Activated CD4-positive, CD25-positive, alpha-beta regulatory T cell treated with anti-CD3 and anti-CD28 coated beads, Interleukin-2, amount 50 U/mL, for 72 hours (primary cell): Measurements from ENCODE around the gene PAIP2B.
A peak's percentile ranks its signal among the peaks of the same experiment; 100 is the strongest.
"Not testable (repeated sequence)": the region's sequence is repeated elsewhere in the genome, so short reads cannot be mapped to it uniquely, and the experiment has no call there.

Source experiments
- DNase-seq: peaks from one replicate; pipeline ENCODE4 v3.0.0; 2021

Gene PAIP2B

DNA sequence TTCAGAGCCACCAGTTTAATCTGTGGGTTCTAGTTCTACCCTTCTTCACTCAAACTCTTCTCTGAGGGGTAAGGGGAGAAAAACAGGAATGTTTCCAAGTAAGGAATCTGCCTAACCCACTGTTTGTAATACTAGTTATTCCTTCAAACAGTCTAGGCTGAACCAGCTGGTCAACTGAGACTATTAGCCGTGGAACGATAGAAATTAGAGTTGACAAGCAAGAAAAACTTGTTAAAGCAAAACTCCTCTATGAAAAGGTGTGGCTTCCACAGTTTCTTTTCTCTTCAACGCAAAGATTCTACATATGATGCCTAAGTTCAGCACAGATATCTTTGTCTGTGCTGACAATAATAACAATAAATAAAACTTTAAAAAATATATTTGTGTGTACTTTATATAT, 11.5 kb downstream of the PAIP2B start:
- DNase-seq = no peak

DNA sequence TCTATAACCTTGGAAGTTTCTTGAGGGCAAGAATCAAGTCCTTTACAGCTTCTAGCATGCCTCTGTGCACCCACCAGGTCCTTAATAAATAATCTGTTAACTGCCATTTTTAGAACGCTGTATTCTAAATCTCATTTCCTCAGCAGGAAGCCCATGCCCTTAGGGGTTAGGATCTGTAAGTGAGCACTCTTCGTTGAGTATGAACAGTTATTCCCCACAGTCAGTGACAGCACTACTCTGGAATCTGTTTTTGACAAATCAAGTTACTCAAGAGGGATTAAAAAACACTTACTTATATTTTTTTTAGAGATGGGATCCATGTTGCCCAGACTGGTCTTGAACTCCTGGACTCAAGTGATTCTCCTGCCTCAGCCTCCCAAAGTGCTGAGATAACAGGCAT, 14.6 kb downstream of the PAIP2B start:
- DNase-seq = no peak

DNA sequence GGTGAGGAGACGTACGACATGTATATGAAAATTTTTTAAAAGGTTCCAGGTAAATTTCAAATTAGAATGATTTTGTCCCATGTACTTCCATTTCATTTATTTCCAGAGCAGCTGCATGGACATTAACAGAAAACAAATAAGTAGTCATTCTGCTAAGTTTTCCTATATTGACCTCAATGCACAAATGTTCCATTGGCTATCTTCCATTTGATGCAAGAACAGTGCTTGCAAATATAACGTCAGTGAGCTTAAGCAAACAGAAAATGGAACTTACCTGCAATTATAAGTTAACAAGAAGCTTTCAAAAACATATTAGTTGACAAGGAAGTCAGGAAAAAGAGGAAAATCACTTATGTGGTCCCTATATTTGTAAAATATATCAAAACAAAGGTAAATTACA, 16.6 kb downstream of the PAIP2B start:
- DNase-seq = no peak

DNA sequence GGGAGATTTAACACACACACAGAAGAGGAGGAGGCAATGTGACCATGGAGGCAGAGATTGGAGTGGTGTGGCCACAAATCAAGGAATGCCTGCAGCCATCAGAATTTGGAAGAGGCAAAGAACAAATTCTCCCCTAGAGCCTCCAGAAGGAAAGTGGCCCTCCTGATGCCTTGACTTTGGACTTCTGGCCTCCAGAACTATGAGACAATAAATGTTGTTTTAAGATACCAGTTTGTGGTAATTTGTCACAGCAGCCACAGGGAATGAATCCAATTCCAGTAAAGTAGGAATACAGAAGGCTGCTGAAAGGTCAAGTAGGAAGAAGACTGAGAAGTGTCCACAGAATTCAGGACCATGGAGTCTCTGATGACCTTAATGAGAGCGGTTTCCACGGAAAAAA, 18.1 kb downstream of the PAIP2B start:
- no peak for DNase-seq

DNA sequence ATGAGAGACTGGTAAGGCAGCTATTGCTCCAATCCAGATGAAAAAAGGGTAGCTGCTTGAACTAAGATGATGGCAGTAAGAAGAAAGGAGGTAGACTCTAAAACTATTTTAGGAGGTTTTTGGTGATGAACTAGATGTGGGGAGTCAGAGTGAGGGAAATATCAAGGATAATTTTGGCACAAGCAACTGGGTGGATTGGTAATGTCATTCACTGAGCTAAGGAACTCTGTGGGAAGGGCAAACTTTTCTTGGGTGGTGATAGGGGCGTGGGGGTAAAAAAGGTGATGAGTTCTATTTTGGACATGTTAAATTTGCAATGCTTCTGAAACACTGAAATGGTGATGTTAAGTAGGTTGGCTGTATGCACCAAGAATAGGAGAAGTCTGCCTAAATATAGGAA, 19.3 kb downstream of the PAIP2B start:
- DNase-seq = no peak

DNA sequence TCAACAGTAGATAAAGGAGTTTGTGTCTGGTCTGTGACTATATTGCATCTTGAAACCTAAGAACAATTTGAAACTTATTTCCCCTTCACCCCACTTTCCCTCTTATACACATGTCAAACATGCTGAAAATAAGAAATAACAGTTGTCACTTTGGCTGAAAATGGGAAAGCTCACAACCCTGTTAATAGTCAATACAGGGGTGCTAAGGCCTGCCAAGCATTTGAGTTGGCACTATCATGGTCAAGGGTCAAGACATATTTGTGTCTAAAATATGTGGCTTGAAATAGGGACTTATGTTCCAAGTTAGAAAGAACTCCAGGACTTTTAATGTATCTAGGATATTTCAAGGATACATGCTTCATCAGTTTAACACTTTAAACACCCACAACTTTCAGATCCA, 20.6 kb downstream of the PAIP2B start:
- no peak for DNase-seq

DNA sequence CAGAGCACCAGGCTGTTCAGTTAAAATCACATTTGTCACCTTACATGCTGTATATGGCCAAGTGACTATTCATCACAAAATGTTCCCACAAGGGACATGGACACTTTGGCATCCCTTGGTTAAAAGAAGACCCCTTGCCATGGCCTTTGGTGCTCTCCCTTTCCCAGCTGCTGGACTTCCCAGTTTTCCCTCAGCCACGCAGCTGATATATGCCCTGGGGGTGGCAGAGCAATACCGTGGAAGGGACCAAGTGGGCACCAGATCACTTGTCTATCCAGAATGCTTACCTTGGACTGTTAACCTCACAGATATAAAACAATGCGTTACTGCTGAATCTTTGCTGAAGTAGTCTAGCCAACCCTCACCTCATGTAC, 35.3 kb downstream of the PAIP2B start:
- DNase-seq = no peak

DNA sequence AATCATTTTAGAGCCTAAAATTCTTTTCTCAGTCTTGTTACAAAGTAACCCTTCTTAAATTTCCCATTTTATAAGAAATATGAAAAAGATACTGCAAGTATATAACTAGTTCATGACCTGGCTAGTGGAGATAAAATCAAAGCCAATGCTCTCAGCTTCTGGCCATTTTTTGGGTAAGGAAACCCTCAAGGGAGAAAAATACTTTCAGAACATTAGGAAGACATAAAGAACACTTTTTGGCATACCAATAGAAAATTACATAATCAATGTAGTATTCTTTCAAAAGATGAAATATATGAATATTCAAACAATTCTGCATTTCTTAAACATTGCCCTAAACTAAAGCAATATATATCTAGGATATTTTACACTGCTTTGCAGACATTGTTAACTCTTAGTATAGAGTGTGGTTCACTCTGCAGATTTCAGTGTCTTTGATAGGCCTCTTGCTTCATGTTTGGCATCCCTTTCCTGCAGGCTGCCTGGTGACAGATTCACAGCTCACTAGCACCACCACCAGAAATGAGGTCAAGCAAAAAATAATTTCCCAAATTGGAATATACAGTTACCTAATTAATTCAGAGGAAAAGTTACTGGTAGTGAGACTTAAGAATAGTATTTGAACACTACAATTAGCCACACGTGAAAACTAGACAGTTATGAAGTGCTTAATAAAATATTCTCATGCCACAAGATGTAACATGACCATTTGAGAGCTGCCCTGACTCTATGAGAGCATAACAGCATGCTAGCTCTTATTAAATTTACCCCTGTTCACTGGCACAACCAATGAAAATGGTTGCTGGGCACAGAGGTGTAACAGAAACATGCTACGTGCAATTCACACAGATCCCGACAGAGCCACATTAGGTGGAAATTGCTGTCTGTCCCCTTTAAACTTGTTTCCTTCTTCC, 36.0 kb downstream of the PAIP2B start:
- DNase-seq = no peak

DNA sequence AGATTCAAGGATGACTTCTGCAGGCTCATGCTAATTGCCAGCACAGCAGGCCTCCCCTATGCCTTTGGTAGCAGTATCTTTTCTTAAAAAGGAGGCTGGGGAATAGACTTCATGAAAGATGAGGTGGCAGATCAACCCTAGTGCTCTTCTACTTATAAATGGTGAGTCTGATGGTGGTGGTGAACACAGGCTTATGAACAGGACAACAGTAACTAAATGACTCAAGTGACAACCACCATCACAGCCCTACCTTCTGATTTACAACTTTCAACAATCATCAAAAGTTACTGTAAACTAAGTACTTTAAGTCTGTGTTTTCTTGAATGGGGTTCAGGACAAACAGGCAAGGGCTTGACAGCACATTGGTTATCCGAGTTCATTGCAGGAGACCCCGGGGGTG, 39.3 kb downstream of the PAIP2B start:
- DNase-seq = no peak

DNA sequence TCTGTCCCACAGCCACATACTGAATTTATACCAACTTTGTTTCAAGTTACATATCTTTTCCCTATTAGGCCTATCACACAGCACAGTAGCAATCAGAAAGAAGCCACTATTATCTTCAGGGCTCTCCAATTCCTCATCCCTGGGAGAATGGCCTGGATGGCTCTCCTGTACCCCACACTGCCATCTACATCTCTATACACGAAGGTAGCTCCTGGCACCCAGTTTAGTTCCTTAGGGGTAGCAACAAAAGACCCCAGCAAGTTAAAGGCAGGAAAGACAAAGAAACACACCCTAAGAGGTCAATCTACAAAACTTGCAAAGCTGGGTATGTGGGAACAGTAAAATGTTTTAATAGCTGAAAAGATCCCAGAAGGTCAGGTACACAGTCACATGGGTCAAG, 39.9 kb downstream of the PAIP2B start:
- DNase-seq = no peak

DNA sequence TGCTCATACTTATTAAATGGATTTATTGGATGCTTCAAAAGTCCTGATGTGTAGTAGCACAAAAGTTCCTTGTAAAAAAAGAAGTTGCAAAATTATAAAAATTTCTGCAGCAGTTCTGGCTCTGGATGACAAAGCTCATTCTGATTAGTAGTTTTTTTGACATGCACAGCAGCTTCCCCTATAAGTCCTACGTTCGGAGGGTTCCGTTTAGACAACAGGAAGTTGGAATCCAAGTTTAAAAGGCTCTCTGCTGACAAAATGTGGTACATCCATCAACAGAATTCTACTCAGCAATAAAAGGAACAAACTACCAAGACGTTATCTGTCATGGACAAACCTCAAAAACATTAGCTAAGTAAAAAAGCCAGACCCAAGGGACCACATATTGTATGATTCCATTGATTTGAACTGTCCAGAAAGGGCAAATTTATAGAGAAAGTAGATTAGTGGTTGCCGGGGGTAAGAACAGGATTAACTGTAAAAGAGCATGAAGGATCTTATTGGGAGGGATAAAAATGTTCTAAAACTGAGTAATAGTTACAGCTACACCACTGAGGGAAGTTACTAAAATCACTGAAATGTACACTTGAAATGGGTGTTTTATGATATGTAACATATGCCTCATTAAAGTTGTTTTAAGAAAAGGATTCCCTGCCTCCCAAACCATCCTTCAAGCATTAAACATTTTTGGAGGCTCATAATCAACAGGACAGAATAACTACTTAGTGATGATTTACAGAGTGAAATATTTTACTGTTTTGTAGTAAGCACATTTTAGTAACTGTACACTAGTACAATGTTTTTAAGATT, 43.4 kb downstream of the PAIP2B start:
- not testable (repeated sequence) for DNase-seq

DNA sequence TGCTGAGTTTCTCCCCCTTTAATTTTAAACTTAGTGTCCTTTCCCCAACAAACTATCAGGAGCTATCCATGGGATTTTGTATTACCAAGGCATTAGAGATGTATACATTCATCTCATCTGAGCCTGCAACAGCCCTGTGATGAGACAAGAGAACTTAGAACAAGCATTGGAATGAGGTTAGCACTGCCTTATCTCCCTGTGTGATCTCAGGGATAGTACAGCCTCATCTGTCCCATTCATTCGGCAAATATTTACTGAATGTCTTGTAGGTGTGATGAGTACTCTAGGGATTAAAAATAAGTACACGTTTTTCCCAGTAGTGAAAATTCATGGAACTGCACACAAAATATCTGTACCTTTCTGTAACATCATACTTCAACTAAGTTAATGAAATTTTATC, 45.6 kb downstream of the PAIP2B start:
- no peak for DNase-seq

DNA sequence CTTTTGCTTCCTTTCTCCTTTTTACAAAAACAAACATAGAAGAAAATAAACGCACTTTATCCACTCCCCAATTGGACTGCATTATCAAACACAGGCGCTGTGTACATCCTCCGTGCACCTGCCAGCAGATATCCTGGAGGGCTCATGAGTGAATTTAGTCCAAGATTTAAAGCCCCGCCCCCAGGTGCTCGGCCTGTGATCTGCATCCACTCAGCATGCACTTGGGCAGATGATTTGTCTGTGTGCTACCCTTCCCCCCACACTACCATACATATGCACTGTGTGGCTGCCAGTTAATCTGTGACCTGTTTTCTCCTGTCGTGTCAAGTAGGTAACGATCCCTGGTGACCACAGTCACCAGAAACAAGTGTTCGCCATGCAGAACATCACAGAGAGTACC, 48.1 kb downstream of the PAIP2B start:
- not testable (repeated sequence) for DNase-seq

DNA sequence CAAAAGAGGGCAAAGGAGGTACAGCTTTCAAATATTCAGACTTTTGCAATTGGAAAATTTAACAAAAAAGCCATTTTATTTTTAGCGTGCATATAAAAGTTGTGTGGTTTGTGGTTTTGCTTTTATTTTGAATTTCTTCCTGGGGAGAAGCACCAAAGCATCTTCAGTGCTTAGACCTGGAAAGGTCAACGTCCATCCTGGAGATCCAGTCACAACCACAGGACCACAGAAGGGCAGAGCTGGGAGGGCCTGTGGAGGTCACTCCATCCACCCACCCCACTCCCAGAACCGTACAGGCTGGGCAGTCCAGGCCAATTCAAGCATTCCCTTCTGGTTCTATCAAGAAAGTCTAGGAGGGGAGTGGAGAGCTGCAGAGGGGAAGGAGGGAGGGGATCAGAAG, 52.7 kb downstream of the PAIP2B start:
- DNase-seq = no peak

DNA sequence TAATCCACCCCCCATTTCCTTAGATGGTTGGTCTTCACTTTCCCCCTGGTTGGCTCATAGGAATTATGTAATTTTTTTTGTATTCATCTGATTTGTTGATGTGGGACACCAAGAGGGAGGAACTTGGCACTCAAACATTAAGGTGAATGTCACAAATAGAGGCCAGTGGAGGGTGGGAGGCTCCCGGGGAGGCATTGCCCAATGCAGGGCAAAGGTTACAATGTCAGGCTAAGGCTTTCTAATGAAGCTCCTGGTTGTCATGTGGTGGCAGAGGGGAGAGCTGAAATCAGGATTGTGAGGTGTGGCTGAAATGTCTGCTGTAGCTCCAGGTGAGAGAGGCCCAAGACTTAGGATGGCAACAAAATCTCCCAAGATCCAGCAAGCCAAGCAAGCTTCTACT, 53.8 kb downstream of the PAIP2B start:
- no peak for DNase-seq

DNA sequence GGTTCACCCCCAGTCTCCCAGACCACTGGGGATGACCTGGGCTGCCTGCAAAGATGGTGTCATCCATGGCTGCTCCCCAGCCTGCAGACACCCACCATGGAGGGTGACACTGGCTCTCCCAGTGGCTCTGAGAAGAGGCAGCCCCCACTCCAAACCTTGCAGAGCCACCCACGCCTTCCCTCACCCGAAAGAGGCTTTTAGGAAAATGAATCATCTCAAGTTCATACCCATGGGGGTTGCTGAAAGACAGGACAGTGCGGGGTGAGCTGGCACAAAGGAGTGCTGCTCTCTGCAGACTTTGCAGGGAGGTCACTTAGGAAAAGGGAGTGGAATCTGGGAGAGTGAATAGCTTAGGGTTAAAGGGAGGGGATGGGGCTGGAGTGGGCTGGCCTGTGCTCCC, 60.1 kb downstream of the PAIP2B start:
- no peak for DNase-seq

DNA sequence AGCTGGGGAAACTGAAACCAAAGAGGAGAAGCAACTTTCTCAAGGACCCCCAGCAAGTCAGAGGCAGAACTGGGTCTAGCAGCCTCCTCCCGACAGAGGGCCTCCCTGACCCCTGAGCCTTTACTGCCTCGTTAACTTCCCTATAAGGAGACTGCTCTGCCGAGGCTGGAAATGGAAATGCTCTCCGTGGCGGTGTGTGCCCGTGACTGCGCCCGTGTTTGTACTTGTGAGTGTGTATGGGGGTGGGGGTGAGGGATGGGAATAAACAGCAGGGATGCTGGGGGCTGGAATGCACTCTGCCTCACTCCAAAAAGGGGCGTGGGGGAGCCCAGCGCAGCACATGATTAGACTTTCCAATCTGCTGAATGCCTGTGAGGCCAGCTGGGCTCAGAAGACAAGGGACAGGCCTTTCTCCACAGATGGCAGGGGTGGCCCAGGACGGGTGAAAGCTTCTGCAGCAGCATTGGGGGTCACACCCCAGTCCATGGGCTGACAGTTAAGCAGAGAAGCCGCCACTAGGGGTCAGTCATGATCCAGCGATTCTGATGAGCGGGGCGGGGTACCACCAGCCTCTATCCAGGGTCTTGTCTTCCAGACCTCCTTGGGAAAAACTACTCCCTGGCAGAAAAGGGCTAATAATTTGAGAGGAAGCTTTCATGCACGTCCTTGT, 69.6 kb downstream of the PAIP2B start:
- peak; percentile 63 for DNase-seq

DNA sequence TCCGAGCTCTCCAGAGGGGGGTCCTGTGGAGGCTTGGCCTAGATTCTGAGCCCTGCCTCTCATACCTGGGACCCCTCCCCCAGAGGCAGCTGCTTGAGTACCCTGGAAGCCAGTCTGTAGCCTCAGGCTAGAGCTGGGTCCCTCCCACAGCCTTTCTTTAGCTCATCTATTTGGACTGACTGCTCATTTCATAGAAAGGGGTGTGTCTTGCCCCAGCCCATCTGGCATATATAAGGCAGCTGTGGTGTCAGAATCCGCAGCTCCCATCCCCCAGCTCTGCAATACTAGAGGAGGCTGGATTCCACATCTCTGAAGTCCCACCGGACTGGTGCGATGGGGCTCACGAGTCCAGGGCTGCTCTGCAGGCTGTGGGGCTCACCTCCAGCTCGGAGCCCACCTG, 70.3 kb downstream of the PAIP2B start:
- no peak for DNase-seq

DNA sequence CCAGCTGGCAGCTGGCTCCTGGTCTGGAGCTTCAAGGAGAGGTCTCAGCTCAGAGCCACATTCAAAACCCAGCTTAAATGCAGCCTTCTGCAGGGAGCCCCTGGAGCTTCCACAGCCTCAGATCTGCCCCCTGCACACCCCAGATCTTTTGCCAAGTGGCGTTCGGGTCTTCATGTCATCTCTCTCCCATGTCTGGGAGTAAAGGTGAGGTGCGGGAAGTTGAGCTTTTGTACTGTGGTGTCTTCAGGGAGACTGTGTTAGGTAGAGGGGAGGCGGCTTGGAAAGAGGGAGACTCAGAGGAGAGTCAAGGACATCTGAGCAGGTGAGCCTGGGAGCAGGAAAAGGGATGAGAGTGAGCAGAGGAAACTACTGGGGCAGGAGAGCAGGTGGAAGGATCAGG, 71.1 kb downstream of the PAIP2B start:
- DNase-seq = no peak

DNA sequence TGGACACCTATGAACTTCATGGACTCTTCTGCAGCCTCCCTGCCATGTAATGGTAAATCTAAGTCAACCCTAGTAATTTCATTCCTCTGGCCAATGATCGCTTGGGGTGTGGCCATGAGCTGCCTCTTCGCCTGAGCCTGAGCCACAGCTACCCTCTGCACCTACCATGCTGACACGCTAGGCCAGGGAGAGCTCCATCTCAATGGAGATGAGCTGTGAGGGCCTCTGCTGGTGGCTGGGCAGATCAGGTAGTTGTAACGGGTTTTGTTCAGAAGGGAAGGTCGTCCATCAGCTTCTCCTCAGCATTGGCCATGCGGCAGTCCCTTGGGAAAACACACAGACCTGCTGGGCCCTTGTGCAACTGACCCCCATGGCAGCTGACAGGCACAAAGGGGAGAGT, 72.1 kb downstream of the PAIP2B start:
- no peak for DNase-seq

DNA sequence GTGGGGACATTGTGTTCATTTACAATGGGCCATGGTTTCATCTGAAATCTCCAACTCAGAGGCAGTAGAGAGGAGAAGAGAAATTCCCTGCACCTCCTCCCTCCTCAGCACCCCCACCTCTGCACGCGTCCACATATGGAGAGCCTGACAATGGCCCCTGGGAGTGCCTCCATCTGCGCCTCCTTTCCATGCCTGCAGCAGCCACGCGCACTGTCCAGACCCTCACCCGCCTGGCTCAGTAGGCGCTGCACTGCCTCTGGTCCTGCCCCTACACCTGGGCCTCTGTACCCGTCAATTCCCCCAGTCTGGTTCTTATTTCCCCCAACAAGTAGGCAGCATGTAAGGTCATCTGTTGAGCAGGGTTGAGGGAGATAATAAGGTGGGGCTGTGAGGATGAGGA, 72.6 kb downstream of the PAIP2B start:
- DNase-seq = no peak

DNA sequence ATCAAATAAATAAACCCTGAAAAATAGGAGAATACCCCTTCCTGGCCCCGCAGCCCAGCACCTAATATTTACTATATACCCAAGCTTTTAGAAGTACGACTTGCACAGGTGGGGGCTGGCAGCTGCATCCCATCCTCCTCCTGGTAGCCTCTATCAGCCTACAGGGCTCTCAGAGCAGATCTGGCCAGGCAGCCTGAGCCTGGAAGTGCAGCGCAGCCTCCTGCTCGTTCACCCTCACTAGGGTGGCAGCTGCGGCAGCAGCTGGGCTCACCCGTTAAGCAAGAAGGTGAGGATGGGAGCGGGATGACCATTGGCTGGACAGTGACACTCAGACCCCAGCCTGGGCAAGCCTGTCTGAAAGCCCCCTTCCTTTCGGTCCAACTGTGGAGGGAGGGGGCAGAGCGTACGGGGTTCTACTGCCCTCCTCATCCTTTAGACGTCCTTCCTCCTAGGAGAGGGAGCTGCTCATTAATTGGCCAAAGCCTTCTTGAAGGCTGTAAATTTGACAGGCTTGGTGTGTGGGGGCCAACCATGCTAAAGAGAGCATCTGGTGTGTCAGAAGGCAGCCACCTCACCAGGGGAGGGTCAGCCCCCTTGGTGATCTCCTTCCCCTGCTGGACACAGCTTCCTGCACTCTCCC, 73.2 kb downstream of the PAIP2B start:
- no peak for DNase-seq

DNA sequence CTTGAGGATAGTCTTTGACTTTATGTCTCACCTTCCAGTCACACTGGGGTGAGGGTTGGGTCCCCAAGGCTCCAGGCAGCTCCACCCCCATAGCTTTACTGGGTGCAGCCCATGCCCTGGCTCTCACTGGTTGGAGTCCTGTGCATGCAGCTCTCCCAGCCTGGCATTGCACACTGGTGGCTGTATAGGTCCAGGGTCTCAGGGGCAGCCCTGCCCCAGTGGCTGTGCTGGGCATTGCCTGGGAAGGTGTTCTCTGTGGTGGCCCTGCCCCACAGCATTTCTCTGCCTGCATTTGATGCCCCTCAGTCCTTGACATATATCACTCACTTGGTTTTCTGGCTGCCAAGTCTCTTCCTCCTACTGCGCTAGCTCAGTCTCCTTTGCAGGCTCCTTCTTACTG, 75.3 kb downstream of the PAIP2B start:
- no peak for DNase-seq
